GM19455 (cell line): ENCODE data around the gene IL2RG.

Source experiments
- ATAC-seq: cut with Tn5 transposase; IDR thresholded peaks from one replicate; pipeline ENCODE4 v1.9.1; 2021; ENCODE audit not compliant: unreplicated experiment

IL2RG gene

DNA sequence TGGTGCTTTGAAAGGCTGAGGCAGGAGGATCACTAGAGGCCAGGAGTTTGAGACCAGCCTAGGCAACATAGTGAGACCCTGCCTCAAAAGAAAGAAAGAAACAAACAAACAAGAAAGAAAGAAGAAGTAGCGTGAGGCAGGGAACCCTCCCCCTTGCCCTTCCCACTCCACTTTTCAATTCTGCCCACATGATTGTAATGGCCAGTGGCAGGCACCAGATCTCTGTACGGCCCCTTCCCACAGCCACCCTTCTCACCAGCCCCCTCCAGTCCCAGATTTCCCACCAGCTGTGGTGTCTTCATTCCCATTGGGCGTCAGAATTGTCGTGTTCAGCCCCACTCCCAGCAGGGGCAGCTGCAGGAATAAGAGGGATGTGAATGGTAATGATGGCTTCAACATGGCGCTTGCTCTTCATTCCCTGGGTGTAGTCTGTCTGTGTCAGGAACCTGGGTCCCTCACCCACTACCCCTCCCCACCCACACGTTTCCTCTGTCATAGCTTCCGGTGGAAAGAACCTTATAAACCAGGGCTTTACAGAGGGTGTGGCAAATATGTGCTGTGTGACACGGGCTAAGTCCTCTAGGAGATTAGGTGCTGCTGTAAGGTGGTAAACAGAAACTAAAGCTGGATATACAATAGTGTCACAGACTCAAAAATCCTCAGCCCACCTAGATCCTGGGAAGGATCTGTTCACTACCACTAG lies at the start of gene IL2RG:
TSS of gene IL2RG (minus strand) at position 437 of the 703 bp plus-strand sequence. CDS start at position 399, 38 bp downstream.
- ATAC-seq: peak; percentile 94

- no peak for ATAC-seq
These were observed 49.1 kb upstream of the IL2RG start for GRCh38 chrX:71160475-71160874.

- no peak for ATAC-seq
These were observed 48.0 kb upstream of the IL2RG start for GRCh38 chrX:71159335-71159734.

- ATAC-seq: no peak
These were observed 47.2 kb upstream of the IL2RG start for GRCh38 chrX:71158603-71159002.

- no peak for ATAC-seq
These were observed 43.3 kb upstream of the IL2RG start for GRCh38 chrX:71154641-71155040.

DNA sequence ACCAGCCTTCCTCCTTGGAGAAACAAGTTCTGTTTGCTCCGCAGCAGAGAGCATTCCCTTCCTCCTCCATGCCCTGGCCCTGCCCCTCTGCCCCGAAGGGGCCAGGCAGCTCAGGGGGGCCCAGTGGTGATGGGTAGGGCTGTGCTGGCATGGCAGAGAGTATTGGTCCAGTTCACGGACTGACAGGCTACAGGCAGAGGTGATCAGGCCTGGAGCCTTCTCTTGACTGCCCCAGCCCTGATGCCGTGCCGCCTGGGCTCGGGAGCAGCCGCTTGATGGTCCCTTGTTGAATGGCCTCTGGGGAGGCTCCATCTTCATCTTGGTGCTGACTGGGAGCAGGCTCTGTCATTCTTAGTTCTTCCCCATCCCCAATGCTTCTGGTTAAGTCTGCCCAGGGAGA lies 42.8 kb upstream of the IL2RG start:
- ATAC-seq: no peak

DNA sequence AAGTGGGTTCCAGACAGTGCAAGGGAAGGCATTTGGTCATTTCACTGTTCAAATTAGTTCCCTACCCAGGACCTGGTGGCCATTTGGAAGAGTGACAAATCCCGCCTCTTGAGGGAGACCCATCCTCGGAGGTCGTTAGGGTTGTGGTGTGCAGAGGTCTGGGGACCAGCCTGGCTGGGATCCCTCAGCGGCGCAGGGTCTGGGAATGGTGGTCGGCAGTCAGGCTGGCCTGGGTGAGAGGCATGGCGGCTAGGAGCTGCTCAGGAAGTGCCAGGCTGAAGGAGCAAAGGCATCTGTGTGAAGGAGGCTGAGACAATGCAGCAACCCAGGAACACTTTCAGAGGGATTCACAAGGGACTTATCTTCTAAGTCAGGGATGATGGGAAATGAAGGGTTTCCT lies 40.0 kb upstream of the IL2RG start:
- ATAC-seq: no peak

GRCh38 chrX:71148278-71148663 lies 36.9 kb upstream of the IL2RG start:
- ATAC-seq: no peak

DNA sequence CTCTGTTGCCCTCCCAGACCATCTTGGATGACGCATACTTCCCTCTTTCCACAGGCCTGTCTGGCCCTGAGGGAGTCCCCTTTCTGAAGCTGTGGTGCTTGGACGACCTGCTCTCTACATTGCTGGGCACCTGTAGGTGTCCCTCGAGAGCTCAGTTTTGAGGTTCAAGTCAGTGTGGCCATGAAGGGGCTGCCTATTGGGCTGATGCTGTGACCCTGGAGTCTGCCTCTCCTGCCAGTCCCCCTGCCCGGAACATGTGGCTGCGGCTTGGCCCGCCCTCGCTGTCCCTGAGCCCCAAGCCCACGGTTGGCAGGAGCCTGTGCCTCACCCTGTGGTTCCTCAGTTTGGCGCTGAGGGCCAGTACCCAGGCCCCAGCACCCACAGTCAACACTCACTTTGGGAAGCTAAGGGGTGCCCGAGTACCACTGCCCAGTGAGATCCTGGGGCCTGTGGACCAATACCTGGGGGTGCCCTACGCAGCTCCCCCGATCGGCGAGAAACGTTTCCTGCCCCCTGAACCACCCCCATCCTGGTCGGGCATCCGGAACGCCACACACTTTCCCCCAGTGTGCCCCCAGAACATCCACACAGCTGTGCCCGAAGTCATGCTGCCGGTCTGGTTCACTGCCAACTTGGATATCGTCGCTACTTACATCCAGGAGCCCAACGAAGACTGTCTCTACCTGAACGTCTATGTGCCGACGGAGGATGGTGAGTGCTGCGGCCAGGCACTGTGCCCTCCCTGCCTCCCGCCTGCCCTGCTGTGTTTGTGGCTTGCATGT lies 36.3 kb upstream of the IL2RG start:
- ATAC-seq: no peak

- no peak for ATAC-seq
These were observed 33.3 kb upstream of the IL2RG start, which contains the start of gene NLGN3 for GRCh38 chrX:71144651-71145050. TSS of gene NLGN3 (plus strand) at chrX:71144841. CDS start at chrX:71147750, 2,909 bp downstream.

- ATAC-seq: no peak
These were observed 32.1 kb upstream of the IL2RG start for GRCh38 chrX:71143508-71143907.

DNA sequence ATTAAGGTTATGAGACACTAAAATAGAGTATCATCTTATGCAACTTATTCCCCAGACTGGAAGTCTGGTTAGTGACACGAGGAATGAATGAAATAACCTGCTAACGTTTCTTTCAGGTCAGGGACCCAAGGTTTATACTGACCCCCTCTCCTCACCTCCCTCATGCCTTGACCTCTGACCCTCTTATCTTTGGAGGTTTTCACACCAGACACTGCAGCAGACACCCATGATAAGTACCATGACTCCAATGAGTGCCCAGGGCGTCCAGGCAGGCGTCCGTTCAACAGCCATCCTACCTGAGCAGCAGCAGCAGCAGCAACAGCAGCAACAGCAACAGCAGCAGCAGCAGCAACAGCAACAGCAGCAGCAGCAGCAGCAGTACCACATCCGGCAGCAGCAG lies 29.1 kb upstream of the IL2RG start:
- ATAC-seq: no peak

DNA sequence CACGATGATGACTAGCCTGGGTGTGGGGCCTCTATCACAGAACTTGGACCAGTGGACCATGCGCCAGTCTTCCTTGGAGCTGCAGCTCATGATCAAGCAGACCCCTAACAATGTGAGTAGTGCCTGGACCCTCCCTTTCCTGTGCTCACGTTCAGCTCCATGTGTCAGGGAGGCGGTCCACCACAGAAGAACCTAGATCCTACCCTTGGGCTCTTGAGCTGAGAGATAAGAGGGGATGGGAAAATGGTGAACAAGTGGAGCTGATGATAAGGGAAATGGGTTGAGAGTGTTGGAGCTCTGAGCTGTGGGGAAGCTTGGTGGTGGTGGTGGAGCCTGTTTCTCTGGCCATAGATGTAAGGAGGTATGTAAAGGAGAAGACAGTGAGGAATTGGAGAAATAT lies 20.1 kb upstream of the IL2RG start:
- no peak for ATAC-seq

GRCh38 chrX:71128915-71129765 lies 17.8 kb upstream of the IL2RG start:
- ATAC-seq: no peak

DNA sequence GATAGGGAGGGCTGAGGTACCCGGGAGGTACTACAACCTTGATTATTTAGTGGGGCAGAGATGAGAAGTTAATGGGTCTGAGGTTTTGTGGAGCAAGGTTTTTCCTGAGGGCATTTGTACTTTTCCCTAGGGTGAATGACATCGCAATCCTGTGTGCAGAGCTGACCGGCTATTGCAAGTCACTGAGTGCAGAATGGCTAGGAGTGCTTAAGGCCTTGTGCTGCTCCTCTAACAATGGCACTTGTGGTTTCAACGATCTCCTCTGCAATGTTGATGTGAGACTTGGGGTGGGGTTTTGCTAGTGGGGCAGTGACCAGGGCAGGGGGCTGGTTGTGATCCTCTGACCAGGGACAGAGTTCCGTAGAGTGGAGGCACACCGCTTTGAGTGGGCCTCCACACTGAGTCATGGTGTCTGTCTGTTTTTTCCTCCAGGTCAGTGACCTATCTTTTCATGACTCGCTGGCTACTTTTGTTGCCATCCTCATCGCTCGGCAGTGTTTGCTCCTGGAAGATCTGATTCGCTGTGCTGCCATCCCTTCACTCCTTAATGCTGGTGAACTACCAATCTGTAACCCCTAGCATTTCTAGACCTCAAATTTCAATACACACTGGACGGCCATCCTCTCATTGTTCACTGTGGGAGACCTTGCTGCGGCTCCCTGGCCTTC lies 16.9 kb upstream of the IL2RG start:
- no peak for ATAC-seq

DNA sequence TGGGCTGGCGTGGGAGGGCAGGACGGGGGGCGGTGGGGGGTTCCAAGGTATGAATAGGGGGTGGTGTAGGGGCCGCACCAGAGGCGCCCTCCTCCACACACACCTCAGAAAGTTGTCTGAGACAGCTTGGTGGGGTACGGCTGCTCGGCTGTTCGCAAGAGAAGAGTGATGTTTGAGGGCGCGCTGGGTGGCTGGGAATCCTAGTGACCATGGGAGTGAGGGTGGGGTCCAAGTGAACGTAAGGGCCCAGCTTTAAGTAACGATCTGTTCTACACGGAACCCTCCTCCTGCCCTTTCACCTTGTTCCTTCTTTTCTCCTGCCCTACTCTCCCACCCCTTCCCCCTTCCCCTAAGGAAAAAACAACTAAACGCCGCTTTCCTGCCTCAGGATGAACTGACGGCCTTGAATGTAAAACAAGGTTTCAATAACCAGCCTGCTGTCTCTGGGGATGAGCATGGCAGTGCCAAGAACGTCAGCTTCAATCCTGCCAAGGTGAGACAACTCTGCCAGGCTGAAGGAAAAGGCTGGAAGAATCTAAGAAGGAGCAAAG lies 7.7 kb upstream of the IL2RG start:
- no peak for ATAC-seq

DNA sequence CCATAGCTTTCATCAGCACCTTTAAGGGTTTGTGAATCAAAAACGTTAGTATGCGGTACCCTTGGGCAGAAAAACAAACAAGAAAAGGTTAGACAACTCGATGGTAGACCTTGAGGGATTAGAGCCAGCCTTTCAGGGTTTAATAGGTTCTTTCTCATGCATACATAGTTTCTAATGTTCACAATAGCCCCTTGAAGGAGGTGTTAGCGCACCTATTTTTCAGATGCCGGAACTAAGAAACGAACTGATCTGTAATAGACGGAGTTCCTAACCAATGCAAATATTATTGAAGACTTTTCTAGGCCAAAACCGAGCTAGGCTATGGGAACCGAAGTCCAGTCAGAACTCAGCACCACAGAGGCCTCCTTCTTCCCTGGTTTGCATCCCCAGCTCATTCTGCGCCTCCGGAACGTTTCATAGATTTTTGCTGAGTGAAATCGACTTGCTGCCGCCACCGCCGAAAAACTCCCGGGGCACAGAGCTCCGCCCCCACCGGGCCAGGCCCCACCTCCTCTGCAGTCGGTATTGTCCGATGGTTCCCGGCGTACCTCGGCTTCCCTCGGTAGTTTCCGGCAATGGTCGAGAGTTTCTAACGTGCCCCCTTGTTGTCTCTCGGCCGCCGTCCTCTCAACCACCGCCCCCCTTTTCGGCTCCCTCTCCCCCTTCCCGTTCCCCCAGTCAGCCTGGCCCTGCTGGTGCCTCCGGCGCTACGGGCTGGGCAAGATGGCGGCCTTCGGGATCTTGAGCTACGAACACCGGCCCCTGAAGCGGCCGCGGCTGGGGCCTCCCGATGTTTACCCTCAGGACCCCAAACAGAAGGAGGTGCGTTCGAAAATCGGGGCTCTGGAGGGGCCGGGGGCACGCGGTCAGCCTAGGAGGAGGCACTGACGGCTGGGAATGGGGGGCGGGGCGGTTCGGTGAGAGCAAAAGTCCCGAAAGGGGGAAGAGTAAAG lies 6.9 kb upstream of the IL2RG start, which contains the start of gene MED12:
TSS of gene MED12 (plus strand) at position 565 of the 953 bp plus-strand sequence. CDS start at position 724, 159 bp downstream.
- ATAC-seq: peak; percentile 92

GRCh38 chrX:71117358-71117757 lies 6.0 kb upstream of the IL2RG start:
- no peak for ATAC-seq

DNA sequence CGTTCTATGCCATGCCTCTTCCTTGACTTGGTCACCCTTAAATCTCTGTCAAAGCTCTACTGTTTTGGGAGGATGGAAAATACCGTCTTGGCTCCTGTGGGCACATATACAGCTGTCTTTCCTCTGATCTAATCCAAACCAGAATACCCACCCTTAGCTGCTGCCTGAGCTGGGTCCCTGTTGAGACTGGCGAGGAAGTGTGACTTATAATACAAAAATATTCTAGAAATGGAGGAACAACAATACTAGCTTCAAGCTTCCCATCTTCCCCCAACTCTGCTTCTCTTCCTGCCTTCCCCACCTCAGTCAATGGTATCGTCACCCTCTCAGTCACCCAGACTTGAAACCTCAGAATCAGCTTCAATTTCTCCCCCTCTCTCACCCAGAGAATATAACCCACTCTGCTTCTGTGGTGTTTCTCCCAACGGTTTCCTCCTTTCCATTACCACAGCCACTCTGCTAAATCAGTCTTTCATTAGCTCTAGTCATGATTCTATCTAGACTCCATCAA lies 599 bp upstream of the IL2RG start:
- no peak for ATAC-seq
